Measurements from ENCODE around the gene KIF21A.

KIF21A gene

GRCh38 chr12:39275846-39276245, 167.1 kb downstream of the KIF21A start:
- ATAC-seq (no peak), DNase-seq (no peak)

DNA sequence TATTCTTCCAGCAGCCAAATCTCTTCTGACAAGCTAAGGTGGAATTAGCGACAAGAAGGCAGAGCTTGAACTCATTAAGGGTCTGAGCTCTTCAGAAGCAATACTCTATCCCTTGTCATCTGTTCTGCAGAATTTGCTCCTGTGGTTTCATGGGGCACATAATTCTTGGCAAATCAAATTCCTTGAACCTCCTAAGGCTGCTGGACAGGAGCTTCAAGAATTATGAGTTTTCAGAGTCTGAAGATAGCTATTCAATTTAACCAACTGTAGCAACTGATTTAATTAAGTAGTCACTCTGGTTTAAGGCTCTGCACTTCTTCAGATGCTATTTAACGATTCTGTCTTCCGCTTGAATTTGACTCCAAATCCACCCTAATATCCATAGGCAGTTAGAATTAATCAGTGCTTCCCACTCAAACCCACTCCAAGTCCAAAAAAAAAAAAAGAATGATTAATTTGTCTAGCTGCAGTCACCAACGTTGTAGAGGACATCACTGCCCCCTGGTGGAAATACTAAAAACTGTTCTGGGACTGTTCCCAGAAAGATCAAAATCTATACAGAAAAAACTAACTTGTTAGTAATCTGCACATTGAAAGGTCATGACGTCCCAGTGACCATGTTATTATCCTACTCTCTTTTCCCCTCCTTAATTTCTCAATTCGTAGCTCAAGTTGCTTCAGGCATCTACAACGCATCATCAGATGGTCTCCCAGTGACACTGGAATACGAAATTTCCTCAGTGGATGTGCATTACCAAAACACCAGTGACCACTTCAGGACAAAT, 169.9 kb downstream of the KIF21A start:
- DNase-seq (peak; percentile 19), ATAC-seq (no peak)

- ATAC-seq (no peak), DNase-seq (no peak)
Observed at GRCh38 chr12:39269492-39269891, 173.4 kb downstream of the KIF21A start.

DNA sequence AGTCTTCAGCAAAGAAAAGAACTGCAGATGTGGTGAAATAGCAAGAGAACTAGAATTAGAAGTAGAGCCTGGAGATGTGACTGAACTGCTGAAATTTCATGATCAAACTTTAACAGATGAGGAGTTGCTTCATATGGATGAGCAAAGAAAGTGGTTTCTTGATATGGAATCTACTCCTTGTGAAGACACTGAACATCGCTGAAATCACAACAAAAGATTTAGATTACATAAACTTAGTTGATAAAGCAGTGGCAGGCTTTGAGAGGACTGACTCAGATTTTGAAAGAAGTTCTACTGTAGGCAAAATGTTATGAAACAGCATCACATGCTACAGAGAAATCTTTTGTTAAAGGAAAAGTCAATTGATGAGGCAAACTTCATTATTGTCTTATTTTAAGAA, 175.0 kb downstream of the KIF21A start:
- no peak for ATAC-seq
- no peak for DNase-seq

DNA sequence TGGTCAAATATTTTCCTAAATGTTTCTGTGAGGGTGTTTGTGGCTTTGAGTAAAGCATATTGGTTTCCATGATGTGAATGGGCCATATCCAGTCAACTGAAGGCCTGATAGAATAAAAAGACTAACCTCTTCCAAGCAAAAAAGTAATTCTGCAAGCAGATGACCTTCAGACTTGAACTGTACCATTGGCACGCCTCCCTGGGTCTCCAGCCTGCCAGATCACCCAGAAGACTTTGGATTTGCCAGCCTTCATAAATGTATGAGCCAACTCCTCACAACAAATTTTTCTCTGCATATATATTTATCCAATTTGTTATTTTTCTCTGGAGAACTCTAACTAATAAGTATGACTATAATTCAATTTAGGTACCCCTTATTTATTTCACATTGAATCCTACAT, 190.3 kb downstream of the KIF21A start:
- no peak for DNase-seq
- ATAC-seq = no peak
